Pancreas (tissue), 10 donors: ENCODE results near the gene BABAM2. TPM values are rescaled to one million over a fixed set of nuclear protein-coding genes. Genes with fewer than 3 reads are reported as not detected.

Experiments
- ATAC-seq, 4 donors: fragments of 200-7000 bp; cut with Tn5 transposase; one replicate each; pipeline versions ENCODE4 v1.8.0 to v1.9.1; 2020; ENCODE audit warnings: mild to moderate bottlenecking in 4 of 4, moderate library complexity in 4 of 4
- DNase-seq, 6 donors: peaks; one replicate each; pipeline ENCODE4 v3.0.0-alpha.2; 2020
- FAIRE-seq: peaks from 2 replicates; lab custom pipeline; 2012; peaks lifted over from hg19 to GRCh38; lab: Jason Lieb, UNC
- H3K27ac ChIP-seq, 4 donors: fragments of 200-600 bp; sonication (generic); 1 replicate in 3 of 4; 2 replicates in 1 of 4; pipeline versions ENCODE4 v1.5.0 to v1.8.0; 2020
- H3K27me3 ChIP-seq, 4 donors: fragments of 200-600 bp; one replicate each; pipeline ENCODE4 v1.8.0; 2021
- H3K36me3 ChIP-seq, 3 donors: fragments of 200-600 bp; sonication (generic) in 1 of 3; one replicate each; pipeline versions ENCODE4 v1.5.0 to v1.8.0; 2020 to 2021
- H3K4me1 ChIP-seq, 3 donors: fragments of 200-600 bp; one replicate each; pipeline ENCODE4 v1.8.0; 2021
- H3K4me3 ChIP-seq, 4 donors: fragments of 200-600 bp; sonication (generic) in 2 of 4; one replicate each; pipeline versions ENCODE4 v1.5.0 to v1.8.0; 2020 to 2021
- H3K9me3 ChIP-seq, 4 donors: fragments of 200-600 bp; one replicate each; pipeline ENCODE4 v1.8.0; 2021
- WGBS, 2 donors: extraction: QIAGEN DNeasy Blood & Tissue Kit; methylation state at CpG; one replicate each; pipeline ENCODE4 v1.1.7; 2013; 5-methylcytosine and 5-hydroxymethylcytosine counted together
- intact Hi-C, 3 donors: fragments of 100-400 bp; cut with DNase I; formaldehyde crosslinking; loops; one replicate each; pipeline versions ENCODE4 v1.11.1 to v1.14.2; 2022
- polyA plus RNA-seq, 2 donors: library from polyadenylated mRNA; stranded (reverse); fragments of 200-250 nt; gene quantifications; one replicate each; pipeline ENCODE4 v1.2.3, GENCODE V29; 2013
- total RNA-seq, 6 donors: library from RNA; stranded (reverse); fragmentation: NEBNext Ultra II Directional in 4 of 6; extraction: Animal tissue kit (Norgen Biotek cat#: 25700) in 4 of 6; gene quantifications; one replicate each; pipeline versions ENCODE4 v1.2.1 to v1.2.4, GENCODE V29; 2021 to 2023
- TF ChIP-seq, protein P1 (sequence below), 4 donors: fragments of 200-600 bp; sonication (generic) in 3 of 4; IDR thresholded peaks; one replicate each; pipeline versions ENCODE4 v1.5.0 to v1.8.0; 2021; ENCODE audit warnings: antibody characterized with exemption in 4 of 4
- donor health status: healthy with polysubstance abuse.
- donor health status: DM: no; HTN: no; CAD: no; lungs with moderate emphysema.
- donor health status: DM: no; HTN: no; CAD: no.
- donor health status: control.
- donor health status: control.
- donor health status: Bipolar disorder and iron deficiency.
- donor health status: DM: yes; HTN: yes; CAD: no.
- donor health status: DM: no; HTN: no; CAD: no.
- donor health status: DM: no; HTN: no; CAD: no.
- donor health status: DM: yes; HTN: yes; CAD: no.

Gene BABAM2
- total and polyA plus RNA-seq, 8 donors, result 9.4 to 21.3 (median 15.6) TPM

DNA sequence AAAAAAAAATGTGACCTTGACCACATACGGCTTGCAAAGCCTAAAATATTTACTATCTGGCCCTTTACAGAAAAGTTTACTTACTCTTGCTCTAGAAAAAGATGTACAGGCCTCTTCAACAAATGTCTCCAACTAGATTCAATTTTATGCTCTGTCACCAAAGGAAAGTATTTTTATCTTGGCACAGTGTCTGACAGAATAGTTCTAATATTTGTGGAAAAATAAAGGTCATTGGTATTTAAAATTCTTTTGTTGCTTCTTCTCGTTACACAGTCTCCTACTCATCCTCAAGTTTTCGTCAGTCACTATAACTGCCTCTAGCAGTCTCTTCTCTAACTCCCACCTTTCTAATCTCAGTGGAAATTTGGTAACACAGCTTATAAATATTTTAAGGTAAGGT lies 1.7 kb upstream of the BABAM2 start:
- Histone ChIP-seq H3K27me3 (no peaks in the 10 kb centered on the region), H3K4me1 (peaks cover 0 to 13% (median 11%) of the 10 kb centered on the region in 3 donors), H3K4me3 (peak overlapping the region in 1 of 4 donors; percentile 65), H3K36me3 (no peaks in the 10 kb centered on the region), H3K9me3 (no peaks in the 10 kb centered on the region), H3K27ac (no peak overlapping the region)
- TF ChIP-seq, protein P1, sequence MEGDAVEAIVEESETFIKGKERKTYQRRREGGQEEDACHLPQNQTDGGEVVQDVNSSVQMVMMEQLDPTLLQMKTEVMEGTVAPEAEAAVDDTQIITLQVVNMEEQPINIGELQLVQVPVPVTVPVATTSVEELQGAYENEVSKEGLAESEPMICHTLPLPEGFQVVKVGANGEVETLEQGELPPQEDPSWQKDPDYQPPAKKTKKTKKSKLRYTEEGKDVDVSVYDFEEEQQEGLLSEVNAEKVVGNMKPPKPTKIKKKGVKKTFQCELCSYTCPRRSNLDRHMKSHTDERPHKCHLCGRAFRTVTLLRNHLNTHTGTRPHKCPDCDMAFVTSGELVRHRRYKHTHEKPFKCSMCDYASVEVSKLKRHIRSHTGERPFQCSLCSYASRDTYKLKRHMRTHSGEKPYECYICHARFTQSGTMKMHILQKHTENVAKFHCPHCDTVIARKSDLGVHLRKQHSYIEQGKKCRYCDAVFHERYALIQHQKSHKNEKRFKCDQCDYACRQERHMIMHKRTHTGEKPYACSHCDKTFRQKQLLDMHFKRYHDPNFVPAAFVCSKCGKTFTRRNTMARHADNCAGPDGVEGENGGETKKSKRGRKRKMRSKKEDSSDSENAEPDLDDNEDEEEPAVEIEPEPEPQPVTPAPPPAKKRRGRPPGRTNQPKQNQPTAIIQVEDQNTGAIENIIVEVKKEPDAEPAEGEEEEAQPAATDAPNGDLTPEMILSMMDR (IDR thresholded peaks at IDR 0.05), result no peak
- 53 to 56% methylated on average over 3 of the region's 3 CpGs for WGBS, 2 donors
- intact Hi-C loops, result no loop called here
- FAIRE-seq (no peak), ATAC-seq (no peak), DNase-seq (no peak)

DNA sequence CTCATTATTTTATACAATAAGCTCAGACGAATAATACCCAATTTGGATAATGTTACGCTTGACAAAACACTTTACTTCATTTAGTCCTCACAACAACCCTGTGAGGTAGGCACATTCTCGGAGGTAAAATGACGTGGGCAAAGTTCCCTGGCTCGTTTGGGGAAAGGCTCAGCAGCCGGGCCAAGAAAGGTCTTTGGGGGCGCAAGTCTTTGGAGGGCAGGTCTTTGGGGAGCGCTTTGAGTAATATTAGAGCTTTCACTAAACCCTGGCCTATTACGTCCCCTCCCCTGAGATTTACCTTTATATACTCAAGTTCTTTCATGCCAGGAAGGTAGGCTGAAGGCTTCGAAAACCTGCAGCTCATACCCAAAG lies 769 bp upstream of the BABAM2 start:
- TF ChIP-seq, protein P1 (IDR thresholded peaks at IDR 0.05), result no peak
- 5 to 6% methylated on average over 10 of the region's 10 CpGs for WGBS, 2 donors
- Histone ChIP-seq H3K9me3 (no peaks in the 10 kb centered on the region), H3K27me3 (no peaks in the 10 kb centered on the region), H3K4me1 (peaks cover 0 to 13% (median 11%) of the 10 kb centered on the region in 3 donors), H3K4me3 (peak overlapping the region; percentile 47 to 70 (median 62)), H3K36me3 (peaks cover 0 to 2% (median 0%) of the 10 kb centered on the region in 3 donors), H3K27ac (peak overlapping the region; percentile 82 to 95 (median 93))
- intact Hi-C loops, result no loop called here
- peak in 1 of 6 donors; percentile 20 for DNase-seq
- no peak for FAIRE-seq
- peak in 3 of 4 donors; percentile 0 to 4 (median 1) for ATAC-seq

DNA sequence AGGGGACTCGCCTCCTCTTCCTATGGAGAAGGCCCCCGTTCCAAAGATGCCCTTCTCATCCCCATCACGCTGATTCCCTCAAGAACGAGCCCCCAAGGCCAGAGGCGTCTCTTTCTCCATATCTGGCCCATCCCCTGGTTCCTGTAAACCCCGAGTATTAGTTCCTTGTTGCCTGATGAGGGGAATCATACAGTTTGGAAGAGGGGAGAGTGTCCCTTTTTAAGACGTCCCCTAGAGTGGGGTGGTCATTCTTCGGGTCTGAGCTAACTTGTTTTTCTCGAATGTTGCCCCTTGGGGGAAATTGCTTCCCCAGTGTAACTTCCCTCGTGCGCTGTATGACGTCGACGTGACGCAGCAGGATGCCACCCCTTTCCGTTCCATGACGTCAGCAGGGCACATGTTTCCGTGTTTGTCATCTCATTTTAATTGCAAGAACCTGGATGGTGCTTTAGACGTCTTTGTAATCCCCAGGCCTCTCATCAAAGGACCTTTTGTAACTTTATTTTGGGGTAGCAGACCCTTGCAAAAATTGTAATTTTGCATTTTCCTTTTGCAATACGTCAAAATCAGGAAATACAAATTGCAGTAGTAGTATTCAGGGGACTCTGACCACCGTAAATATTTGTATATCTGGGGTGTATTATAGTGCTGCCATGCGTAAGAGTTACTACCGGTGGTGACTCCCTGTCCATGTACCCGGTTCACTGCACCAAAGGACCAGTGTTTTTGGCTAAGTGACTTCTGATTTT lies 569 bp downstream of the BABAM2 start:
- no peaks in the 10 kb centered on the region for H3K9me3 ChIP-seq
- DNase-seq (peak in 5 of 6 donors; percentile 59 to 80 (median 70)), ATAC-seq (peak; percentile 18 to 63 (median 23)), FAIRE-seq (no peak)
- no peaks in the 10 kb centered on the region for H3K27me3 ChIP-seq
- intact Hi-C loops, result no loop called here
- WGBS, 2 donors, result 10 to 13% methylated on average over 24 of the region's 24 CpGs
- TF ChIP-seq, protein P1 (IDR thresholded peaks at IDR 0.05), result no peak
- H3K36me3 ChIP-seq, result peaks cover 0 to 7% (median 0%) of the 10 kb centered on the region in 3 donors
- peak overlapping the region; percentile 82 to 95 (median 93) for H3K27ac ChIP-seq
- H3K4me3 ChIP-seq, result peak overlapping the region; percentile 47 to 70 (median 62)
- peaks cover 0 to 13% (median 11%) of the 10 kb centered on the region in 3 donors for H3K4me1 ChIP-seq

DNA sequence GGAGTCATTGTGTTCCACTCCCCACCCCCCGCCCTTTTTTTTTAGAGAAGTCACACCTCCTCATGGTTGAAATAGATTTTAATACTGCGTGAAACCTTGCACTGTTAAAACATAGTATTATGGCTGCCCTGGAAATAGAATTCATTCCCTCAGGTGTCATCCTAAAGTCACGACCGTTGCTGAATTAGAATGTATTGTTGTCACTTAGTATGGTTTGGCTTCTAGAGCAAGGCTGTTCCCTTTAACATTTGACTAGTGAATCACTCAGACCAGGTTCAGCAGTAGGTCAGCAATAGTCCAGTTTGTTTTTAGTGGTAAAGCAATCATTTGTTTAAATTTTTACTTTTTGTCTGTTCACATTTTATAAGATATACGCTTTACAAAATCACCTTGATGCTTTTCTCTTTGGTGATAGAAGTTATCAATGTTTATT lies 1.2 kb downstream of the BABAM2 start:
- no peaks in the 10 kb centered on the region for H3K27me3 ChIP-seq
- H3K27ac ChIP-seq, result peak overlapping the region in 2 of 4 donors; percentile 95
- peaks cover 0 to 13% (median 11%) of the 10 kb centered on the region in 3 donors for H3K4me1 ChIP-seq
- no peak for ATAC-seq
- FAIRE-seq, result no peak
- intact Hi-C loops, result no loop called here
- DNase-seq, result no peak
- H3K36me3 ChIP-seq, result peaks cover 0 to 8% (median 0%) of the 10 kb centered on the region in 3 donors
- no peaks in the 10 kb centered on the region for H3K9me3 ChIP-seq
- WGBS, 2 donors, result 48 to 62% methylated on average over 5 of the region's 5 CpGs
- H3K4me3 ChIP-seq, result peak overlapping the region in 1 of 4 donors; percentile 65
- TF ChIP-seq, protein P1 (IDR thresholded peaks at IDR 0.05), result no peak

DNA sequence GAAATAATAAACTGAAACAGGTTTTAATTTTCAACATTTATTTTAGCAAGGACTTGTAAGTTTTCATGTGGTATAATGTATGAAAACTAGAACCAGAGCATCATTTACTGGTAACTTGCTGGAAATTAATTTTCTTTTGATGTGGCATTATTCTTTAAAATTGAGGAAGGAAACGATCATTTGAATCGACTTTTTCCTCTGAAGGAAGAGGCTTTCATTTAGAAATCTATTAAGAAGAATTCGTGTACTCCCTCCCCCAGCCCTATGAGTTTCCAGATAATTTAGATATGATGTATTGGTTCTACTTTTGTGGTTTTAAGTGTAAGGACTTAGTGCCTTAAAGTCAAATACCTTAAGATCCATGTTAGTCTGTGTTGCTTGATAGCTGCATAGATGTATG lies 2.5 kb downstream of the BABAM2 start:
- Histone ChIP-seq H3K9me3 (no peaks in the 10 kb centered on the region), H3K4me3 (no peak overlapping the region), H3K27me3 (no peaks in the 10 kb centered on the region), H3K4me1 (peaks cover 0 to 13% (median 11%) of the 10 kb centered on the region in 3 donors), H3K36me3 (peaks cover 0 to 12% (median 0%) of the 10 kb centered on the region in 3 donors), H3K27ac (no peak overlapping the region)
- 60 to 71% methylated on average over 3 of the region's 3 CpGs for WGBS, 2 donors
- intact Hi-C loops, result no loop called here
- TF ChIP-seq, protein P1 (IDR thresholded peaks at IDR 0.05), result no peak
- no peak for ATAC-seq
- no peak for FAIRE-seq
- DNase-seq, result no peak
